Endothelial cell (in vitro differentiated cells): Measurements from ENCODE around the gene SAMD4A. TPM values are rescaled to one million over a fixed set of nuclear protein-coding genes. Genes with fewer than 3 reads are reported as not detected.

Experiments
- DNase-seq: peaks from one replicate; pipeline ENCODE4 v3.0.0; 2021; ENCODE audit warnings: low spot score
- H3K27ac Mint-ChIP-seq: one replicate; pipeline ENCODE4 v1.8.0; 2021; ENCODE audit warnings: mixed read lengths, inconsistent platforms; ENCODE audit not compliant: unreplicated experiment
- H3K27me3 Mint-ChIP-seq: one replicate; pipeline ENCODE4 v1.8.0; 2021; ENCODE audit warnings: mild to moderate bottlenecking, moderate library complexity, mixed read lengths, inconsistent platforms; ENCODE audit not compliant: unreplicated experiment
- H3K36me3 Mint-ChIP-seq: one replicate; pipeline ENCODE4 v1.8.0; 2021; ENCODE audit warnings: mild to moderate bottlenecking, low read depth, mixed read lengths, inconsistent platforms; ENCODE audit not compliant: unreplicated experiment
- H3K4me1 Mint-ChIP-seq: one replicate; pipeline ENCODE4 v1.8.0; 2021; ENCODE audit warnings: mild to moderate bottlenecking, mixed read lengths, inconsistent platforms; ENCODE audit not compliant: unreplicated experiment
- H3K4me3 Mint-ChIP-seq: one replicate; pipeline ENCODE4 v1.8.0; 2021; ENCODE audit warnings: mild to moderate bottlenecking, mixed read lengths, inconsistent platforms; ENCODE audit not compliant: unreplicated experiment
- H3K9me3 Mint-ChIP-seq: one replicate; pipeline ENCODE4 v1.8.0; 2021; ENCODE audit warnings: mixed read lengths, inconsistent platforms; ENCODE audit not compliant: unreplicated experiment
- CTCF ChIP-seq: fragments of 200-600 bp; sonication (generic); IDR thresholded peaks from one replicate; pipeline ENCODE4 v1.5.0; 2021; ENCODE audit warnings: antibody characterized with exemption; ENCODE audit not compliant: unreplicated experiment
- total RNA-seq: library from RNA; stranded (reverse); fragmentation: NEBNext Ultra II Directional; extraction: Animal tissue kit (Norgen Biotek cat#: 25700); gene quantifications from one replicate; pipeline ENCODE4 v1.2.1, GENCODE V29; 2021; ENCODE audit not compliant: unreplicated experiment

SAMD4A gene
- total RNA-seq, 1 donor from 2014 or later: 9.2 TPM

- no peaks in the 10 kb centered on the region for H3K9me3 Mint-ChIP-seq
- peaks cover 14% of the 10 kb centered on the region for H3K4me1 Mint-ChIP-seq
- TF ChIP-seq CTCF: no peak
- H3K36me3 Mint-ChIP-seq: peaks cover 4% of the 10 kb centered on the region
- no peak for DNase-seq
- no peak overlapping the region for H3K27ac Mint-ChIP-seq
- peaks cover 7% of the 10 kb centered on the region for H3K27me3 Mint-ChIP-seq
- H3K4me3 Mint-ChIP-seq: no peak overlapping the region
Measured at GRCh38 chr14:54776361-54777001, 209.6 kb downstream of the SAMD4A start.

DNA sequence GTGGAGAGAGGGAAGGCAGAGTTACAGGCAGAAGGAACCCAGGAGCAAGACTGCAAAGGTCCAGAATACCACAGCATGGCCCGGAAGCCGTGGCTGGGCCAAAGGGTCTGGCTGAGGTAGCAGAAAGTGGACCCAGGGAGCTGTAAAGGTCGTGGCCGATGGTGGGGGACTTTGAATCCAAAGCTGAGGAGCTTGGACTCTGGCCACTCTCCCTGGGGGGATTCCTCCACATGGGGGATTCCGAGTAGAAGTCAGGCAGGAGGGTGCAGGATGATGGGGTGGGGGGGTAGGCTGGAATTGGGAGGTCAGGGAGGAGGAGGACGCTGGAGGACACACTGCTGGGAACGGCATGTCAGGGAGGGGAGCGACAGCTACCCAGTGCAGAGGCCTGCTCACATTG lies 210.5 kb downstream of the SAMD4A start:
- Mint-ChIP-seq H3K27ac (no peak overlapping the region), H3K9me3 (no peaks in the 10 kb centered on the region), H3K4me1 (peaks cover 14% of the 10 kb centered on the region), H3K36me3 (peaks cover 4% of the 10 kb centered on the region), H3K27me3 (peaks cover 7% of the 10 kb centered on the region), H3K4me3 (no peak overlapping the region)
- no peak for DNase-seq
- TF ChIP-seq CTCF: no peak

GRCh38 chr14:54778618-54779345 lies 211.9 kb downstream of the SAMD4A start:
- H3K4me3 Mint-ChIP-seq: no peak overlapping the region
- no peak for TF ChIP-seq CTCF
- no peak overlapping the region for H3K27ac Mint-ChIP-seq
- H3K4me1 Mint-ChIP-seq: peaks cover 3% of the 10 kb centered on the region
- peaks cover 4% of the 10 kb centered on the region for H3K36me3 Mint-ChIP-seq
- H3K9me3 Mint-ChIP-seq: no peaks in the 10 kb centered on the region
- peaks cover 4% of the 10 kb centered on the region for H3K27me3 Mint-ChIP-seq
- no peak for DNase-seq

GRCh38 chr14:54781080-54781479 lies 214.2 kb downstream of the SAMD4A start:
- peaks cover 3% of the 10 kb centered on the region for H3K27me3 Mint-ChIP-seq
- no peaks in the 10 kb centered on the region for H3K4me1 Mint-ChIP-seq
- TF ChIP-seq CTCF: no peak
- H3K9me3 Mint-ChIP-seq: no peaks in the 10 kb centered on the region
- no peak for DNase-seq
- H3K27ac Mint-ChIP-seq: no peak overlapping the region
- H3K4me3 Mint-ChIP-seq: no peak overlapping the region
- H3K36me3 Mint-ChIP-seq: peaks cover 4% of the 10 kb centered on the region
